GM21717 (cell line): ENCODE measurements around the gene TTC16.
A peak's percentile ranks its signal among the peaks of the same experiment; 100 is the strongest.

Source experiments
- ATAC-seq: cut with Tn5 transposase; IDR thresholded peaks from one replicate; pipeline ENCODE4 v1.9.1; 2021; ENCODE audit warnings: mild to moderate bottlenecking, moderate library complexity; ENCODE audit not compliant: unreplicated experiment

Gene TTC16, protein sequence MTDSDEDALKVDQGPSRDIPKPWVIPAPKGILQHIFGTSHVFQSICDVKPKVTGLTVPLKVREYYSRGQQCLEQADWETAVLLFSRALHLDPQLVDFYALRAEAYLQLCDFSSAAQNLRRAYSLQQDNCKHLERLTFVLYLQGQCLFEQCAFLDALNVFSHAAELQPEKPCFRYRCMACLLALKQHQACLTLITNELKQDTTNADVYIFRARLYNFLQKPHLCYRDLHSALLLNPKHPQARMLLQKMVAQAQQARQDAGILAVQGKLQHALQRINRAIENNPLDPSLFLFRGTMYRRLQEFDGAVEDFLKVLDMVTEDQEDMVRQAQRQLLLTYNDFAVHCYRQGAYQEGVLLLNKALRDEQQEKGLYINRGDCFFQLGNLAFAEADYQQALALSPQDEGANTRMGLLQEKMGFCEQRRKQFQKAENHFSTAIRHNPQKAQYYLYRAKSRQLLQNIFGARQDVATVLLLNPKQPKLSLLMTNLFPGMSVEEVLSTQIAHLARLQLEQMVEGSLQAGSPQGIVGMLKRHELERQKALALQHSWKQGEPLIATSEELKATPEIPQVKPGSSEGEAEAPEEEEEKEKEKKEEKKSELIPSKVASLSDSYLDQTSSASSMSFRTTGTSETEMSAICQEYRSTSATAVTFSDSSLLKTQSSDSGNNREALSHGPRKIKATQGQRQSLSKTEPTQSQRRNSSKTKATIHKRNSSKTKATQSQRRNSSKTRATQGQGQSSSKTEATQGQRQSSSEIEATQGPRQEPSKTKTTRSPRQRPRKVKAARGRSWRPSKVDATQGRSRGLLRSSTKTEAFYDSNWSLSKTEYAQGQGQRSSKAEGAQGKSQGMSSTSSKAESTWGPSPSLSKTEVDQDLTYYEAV

DNA sequence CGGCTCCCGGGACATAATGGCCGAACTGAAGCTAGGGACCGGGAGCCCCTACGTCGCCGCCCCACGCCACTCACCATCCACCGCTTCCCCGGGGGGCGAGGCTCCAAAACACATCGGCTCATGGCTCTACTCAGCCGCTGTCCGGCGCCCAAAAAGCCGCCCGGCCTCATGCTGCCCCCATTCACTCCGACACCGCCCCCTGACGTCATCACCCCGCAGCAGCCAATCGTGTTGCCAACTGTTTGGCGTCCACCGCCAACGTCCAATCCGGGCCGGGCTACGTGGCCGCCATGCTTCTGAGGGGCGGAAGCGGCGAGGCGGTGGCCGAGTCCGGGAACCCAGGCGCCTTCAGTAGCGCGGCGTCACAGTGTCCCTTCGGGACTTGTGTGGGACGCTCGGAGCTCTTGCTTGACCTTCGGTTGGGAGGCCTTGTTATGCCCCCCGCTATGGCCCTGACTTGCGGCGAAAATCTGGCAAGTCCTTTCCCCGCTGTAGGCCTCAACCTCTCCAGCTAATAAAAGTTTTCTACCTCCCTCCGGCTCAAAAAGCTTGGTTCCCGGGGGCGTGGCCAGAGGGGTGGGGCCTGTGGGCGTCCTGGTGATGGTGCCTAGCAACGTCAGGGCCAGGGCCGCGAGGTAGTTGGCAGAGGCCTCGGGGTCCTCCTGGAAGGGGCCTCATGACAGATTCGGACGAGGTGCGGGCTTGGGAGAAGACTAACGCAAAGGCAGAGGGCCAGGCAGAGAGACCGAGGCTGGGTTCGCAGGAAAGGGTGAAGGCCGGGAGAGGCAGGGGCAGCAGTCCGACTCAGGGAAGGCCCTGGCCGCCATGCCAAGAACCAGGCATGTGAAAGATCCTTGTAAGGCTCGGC, at the start of gene TTC16, which contains the start of gene PTRH1:
TTC16 (plus strand) TSS at position 610 of the 868 bp plus-strand sequence; CDS start at position 677, 67 bp downstream.
PTRH1 (minus strand) TSS at position 194 of the 868 bp plus-strand sequence; CDS start at position 170, 24 bp downstream.
- ATAC-seq = peak; percentile 89

DNA sequence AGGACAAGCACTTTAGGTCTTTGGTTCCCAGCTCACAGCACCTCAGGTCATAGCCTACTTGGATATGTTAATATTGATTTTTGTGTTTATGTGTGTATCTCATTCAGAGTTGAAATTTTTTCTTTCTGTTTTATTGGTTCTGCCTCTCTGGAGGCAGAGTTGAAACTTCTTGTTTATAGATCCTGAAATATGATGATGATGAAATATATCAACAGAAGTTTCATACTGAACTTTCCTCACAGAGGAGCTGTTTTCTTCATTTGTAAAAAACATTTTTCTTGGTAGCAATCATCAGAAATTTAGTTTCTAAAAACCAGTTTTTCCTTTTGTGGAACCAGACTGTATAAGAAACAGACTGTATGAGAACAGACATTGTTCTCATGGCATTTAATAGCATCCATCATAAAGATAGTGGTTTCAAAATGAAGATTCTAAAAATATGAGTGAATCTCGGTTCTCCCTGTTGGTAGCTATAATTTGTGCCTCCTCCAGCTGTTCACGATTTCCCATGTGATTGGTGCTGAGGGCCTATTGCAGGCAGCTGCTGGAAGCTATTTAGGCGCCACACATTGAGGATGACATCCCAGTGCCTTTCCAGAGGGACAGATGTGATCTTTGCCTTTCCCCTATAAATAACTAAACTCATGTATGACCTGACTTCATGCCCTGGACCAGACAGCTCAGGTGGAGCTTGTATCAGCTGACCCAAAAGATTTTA, 48.6 kb upstream of the TTC16 start:
- no peak for ATAC-seq

DNA sequence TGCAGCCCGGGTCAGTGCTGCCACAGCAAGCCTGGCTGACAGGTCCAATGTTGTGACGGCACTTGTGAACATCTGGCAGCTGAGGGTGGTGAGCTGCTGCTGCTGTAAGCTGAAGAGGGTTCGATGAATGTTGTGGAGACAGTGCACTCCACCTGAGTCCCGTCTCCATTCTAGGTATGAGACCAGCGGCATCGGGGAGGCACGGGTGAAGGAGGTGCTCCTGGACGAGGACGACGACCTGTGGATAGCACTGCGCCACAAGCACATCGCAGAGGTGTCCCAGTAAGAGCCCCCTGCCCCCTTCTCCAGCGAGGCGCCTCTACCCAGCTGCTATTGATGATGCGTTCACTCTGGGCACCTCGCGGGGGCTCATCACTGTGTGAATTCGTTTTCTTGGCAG, 48.0 kb upstream of the TTC16 start:
- no peak for ATAC-seq

DNA sequence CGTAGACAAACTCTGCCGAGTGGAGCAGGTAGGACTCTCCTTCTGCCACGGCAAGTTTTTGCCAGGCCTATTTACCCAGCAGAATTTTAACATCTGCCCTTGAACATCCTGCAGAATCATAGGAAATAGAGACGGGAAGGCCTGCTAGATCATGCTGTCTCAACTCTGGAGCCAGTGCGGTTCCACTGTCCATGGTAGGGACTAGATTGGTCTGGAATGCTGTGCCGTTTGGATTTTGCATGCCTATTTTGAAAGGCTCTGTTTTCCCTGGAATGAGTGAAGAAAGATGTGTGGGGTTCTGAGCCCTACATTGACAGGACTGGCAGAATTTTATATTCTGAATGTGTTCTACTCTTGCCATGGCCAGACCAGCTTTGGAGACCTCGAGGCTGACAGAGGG, 42.6 kb upstream of the TTC16 start:
- no peak for ATAC-seq

DNA sequence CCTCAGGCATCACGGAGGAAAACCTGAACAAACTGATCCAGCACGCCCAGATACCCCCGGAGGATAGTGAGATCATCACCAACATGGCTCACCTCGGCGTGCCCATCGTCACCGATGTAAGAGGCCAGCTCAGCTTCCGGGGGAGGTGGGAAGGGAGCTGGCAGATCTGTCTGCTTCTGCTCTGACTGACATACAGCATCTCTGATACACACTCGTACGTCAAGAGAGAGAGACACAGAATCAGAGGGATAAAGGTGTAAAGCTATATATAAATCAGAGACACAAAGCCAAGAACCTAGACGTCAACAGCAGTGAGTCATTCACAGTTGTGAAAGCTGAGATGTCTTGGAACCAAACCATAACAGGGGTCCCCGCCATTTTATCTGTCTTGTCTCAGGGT, 39.2 kb upstream of the TTC16 start:
- ATAC-seq = no peak

DNA sequence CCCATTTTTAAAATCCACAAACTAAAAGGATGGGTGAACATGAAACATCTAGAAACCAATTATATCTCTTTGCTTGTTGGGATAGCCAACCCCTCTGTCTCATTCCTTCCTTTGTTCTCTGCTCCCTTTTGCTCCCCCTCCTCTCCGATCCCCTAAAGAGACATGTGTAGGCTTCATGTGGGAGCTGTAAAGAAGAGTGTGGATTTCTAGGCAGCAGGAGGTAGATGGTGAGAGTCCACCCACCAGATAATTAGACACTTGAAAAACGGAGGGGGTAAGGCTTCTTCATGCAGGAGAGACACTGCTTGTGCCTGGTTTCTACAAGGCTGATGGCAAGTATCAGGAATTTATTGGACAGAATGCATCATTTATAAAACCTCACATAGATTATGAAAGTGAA, 36.4 kb upstream of the TTC16 start:
- ATAC-seq = no peak

DNA sequence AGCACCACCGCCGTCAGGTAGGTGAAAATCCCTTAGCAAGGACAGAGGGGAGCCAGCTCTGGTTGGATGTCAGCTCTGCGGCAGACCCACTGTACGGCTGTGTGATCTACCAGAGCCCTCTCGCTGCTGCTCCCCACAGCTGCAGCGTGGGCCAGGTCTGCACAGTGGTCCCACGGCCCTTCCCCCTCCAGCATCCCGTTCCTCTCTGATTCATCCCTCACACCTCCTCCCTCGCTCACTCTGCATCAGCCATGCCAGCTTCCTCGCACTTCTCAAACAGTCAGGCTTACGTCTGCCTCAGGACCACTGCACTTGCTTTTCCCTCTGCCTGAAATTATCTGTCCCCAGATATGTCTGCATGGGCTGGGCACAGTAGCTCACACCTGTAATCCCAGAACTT, 35.7 kb upstream of the TTC16 start:
- ATAC-seq = no peak

DNA sequence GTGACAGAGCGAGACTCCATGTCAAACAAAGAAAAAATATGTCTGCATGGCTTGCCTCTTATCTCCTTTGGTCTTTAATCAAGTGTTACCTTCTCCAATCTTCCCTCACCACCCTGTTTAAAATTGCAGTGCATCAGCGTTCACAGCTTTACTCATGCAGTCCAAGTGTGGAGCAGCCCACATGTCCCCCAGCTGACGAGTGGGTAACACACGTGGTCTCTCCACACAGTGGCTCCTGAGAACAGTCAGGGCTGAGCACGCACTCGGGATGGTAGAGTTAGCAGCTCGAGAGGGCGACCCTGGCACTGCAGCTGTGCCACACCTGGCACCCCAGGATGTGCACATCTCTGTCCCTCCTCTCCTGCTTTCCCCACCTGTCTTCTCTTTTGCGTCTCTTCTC, 35.0 kb upstream of the TTC16 start:
- ATAC-seq = no peak

DNA sequence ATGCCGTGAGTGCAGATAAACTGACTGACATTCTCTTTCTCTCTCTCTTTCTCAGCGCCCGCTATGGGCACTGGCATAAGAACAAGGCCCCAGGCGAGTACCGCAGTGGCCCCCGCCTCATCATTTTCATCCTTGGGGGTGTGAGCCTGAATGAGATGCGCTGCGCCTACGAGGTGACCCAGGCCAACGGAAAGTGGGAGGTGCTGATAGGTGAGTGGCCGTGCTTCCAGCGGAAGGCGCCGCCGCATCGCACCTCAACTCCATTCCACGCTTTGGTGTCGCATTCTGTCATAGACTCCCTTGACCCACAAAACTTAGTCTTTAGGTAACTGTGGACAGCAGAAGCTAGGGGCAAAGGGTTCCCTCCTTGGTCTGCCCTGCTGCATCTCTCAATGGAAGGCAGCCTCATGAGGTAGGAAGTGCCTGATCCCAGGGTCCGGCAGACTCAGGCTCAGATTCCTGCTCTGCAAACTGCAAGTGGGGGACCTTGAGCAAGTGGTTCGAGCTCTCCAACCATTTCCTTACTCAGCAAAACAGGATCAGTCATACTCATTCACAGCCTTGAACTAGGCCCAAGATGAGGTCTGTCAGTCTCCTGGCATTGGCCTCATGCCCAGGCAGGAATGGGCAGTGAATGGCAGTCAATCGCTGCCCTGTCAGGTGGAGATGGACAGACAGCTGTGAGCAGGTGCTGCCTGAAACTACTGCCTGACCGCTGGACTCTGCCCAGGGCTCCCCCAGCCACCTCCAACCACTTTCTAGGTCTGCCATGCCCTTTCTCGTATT, 33.3 kb upstream of the TTC16 start:
- ATAC-seq = no peak

DNA sequence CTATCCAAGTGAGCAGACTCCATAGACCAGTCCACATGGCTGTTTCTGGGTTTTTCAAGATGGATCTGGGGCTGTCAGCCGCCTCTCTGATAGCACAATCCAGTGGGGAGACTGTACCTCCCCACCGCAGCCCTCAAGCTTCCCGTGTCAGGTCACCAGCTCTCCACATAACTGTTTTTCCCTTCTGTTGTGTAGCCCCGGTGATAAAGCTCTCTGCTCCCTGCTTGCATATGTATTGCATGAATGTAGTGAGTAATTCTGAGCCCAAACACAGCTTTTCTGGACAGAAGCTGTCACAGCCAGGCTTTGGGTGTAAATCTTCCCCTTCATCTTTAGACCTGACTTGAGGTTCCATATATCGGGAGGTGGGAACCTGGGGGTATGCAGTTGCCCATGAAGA, 32.2 kb upstream of the TTC16 start:
- ATAC-seq = no peak

DNA sequence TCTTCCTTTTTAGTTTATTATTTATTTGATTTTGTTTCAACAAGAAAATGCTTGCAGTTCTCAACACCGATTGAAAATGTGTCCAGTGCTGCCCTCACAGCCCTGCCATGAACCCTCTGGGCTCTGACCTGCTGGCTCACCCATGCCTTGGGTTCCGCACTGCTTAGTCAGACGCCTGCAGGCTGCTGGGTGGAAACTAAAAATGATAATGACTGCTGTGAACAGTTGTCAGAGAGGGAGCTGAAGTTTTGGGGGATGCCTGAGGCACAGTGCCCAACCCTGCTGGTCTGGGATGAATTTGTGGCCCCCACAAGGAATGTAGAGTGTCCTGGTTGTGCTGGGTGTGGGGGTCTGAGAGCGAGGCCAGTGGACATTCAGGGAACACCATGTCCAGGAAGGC, 31.3 kb upstream of the TTC16 start:
- ATAC-seq = no peak

DNA sequence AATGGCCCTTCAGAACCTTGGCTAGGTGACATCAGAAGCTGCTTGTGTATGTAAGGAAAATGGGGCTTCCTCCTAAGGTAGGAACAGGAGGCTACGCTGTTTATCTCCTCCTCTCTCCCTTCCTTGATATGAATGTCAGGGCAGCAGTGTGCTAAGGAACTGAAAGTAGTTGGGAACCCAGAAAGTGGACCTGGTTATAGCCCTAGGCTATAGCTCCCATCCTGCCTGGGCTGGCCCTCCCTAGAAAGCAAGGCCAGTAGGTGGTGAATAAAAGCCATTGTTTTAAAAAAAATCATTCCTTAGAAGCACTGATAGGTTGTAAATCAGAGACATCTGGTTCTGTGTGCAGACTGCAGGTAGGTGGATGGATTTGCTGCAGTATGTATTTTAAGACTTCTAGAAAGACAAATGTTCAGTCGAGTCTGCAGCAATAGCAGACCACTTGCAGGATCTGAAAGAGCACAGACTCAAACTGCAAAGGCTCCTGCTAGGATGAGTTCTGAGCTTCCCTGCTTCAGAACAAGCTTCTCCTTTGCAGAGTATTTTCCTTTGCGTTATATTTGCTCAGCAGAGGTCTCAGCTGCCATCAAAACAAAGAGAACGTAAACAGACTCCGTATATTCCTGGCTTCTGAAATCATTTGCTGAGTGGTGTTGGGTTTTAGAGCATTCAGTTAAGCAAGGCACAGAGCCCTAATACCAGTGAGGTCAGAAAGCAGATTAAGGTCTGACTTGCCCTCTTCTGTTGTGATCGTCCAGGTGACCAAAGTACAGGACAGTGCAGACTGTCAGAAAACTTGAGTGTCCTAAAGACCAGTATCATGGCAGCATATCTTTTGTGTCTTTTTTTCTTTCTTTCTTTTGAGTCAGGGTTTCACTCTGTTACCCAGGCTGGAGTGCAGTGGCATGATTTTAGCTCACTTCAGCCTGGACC, 29.2 kb upstream of the TTC16 start:
- no peak for ATAC-seq

DNA sequence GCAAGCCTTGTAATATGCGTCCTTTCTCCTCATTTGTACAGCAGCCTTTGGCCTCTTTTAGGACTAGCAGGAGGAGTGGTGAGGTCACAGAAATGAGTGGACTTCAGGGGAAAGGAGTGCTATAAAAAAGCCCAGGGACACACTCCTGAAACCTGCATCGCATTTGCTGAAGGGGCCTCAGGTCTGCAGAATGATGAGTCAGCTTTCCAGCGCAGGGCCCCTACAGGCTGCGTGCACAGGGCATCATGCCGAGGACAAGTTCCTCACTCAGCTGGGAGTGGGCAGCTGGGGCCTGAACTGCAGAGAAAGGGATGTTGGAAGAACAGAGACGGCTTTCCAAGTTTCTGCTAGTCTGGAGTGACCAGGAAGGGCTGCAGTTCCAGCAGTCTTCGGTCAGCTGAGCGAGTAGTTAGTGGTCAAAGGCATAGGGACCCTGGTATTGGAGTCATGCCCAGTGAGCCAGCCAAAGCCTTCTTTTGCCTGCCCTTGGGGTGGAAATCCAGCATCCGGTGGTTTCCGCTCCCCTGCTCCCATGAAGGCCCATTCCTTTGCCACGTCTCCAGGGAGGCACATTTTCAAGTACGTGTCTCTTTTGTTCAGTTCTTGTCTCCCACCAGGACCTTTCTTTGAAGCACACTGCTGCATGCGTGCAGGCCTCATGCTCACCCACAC, 26.4 kb upstream of the TTC16 start:
- ATAC-seq = no peak

DNA sequence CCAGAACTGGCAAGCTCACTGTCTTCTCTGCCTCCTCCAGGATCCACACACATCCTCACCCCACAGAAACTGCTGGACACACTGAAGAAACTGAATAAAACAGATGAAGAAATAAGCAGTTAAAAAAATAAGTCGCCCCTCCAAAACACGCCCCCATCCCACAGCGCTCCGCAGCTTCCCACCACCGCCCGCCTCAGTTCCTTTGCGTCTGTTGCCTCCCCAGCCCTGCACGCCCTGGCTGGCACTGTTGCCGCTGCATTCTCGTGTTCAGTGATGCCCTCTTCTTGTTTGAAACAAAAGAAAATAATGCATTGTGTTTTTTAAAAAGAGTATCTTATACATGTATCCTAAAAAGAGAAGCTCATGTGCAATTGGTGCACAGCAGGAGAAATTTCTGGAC, 25.1 kb upstream of the TTC16 start:
- no peak for ATAC-seq

DNA sequence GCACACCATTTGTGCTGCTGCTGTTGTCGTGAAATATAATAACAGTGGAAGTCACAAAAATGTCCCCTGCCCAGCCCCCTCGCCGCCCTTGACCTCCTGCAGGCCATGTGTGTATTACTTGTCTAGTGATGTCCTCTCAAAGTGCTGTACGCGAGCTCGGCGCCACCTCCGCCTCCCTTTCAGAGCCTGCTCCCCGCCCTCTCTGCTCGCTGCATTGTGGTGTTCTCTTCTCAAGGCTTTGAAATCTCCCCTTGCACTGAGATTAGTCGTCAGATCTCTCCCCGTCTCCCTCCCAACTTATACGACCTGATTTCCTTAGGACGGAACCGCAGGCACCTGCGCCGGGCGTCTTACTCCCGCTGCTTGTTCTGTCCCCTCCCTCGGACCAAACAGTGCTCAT, 23.8 kb upstream of the TTC16 start:
- ATAC-seq = no peak

DNA sequence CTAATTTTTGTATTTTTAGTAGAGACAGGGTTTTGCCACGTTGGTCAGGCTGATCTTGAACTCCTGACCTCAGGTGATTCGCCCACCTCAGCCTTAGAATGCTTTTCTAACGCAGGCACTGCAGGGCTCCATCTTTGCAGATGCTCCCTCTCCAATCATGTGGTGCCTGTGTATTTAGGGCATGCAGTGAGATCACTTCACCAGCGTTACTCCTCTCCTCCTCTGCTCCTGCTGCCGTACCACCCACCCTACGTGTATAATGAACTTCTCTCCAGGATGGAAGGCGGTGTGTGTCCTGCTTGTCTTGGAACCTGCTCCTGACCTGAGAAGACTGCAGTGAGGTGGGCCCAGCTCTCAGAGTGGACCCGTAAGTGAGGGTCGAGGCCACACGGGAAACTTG, 22.7 kb upstream of the TTC16 start:
- ATAC-seq = no peak

DNA sequence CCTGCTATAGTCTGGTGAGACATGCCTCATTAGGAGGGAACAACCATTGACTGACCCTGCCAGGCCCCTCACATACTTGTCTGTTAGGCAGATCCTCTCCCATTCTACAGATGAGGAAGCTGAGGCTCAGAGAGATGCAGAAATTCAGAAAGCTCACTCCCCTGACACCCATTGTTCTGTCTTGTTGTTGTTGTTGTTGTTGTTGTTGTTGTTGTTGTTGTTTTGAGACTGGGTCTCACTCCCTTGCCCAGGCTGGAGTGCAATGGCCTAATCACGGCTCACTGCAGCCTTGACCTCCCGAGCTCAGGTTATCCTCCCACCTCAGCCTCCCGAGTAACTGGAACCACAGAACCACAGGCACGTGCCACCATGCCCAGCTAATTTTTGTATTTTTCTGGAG, 22.2 kb upstream of the TTC16 start:
- no peak for ATAC-seq
